Fibroblast of skin of left biceps (primary cell): Measurements from ENCODE around the gene GPR160.

Experiments used
- DNase-seq, 2 experiments: peaks; one replicate each; pipeline ENCODE4 v3.0.0-alpha.2; 2013; ENCODE audit warnings: low read depth in 2 of 2

Gene GPR160

GRCh38 chr3:170027233-170028102 is 10.3 kb upstream of the GPR160 start:
- no peak for DNase-seq

- no peak for DNase-seq
Observed at GRCh38 chr3:170033489-170033888, 4.3 kb upstream of the GPR160 start.

GRCh38 chr3:170038434-170039110 is 777 bp downstream of the GPR160 start:
- no peak for DNase-seq

GRCh38 chr3:170040418-170040817 is 2.6 kb downstream of the GPR160 start:
- DNase-seq: no peak

- no peak for DNase-seq
Observed at GRCh38 chr3:170043506-170043905, 5.7 kb downstream of the GPR160 start.

- no peak for DNase-seq
Observed at GRCh38 chr3:170044271-170044670, 6.5 kb downstream of the GPR160 start.

GRCh38 chr3:170044795-170045244 is 7.0 kb downstream of the GPR160 start:
- no peak for DNase-seq

- DNase-seq: no peak
Observed at GRCh38 chr3:170046269-170047132, 8.7 kb downstream of the GPR160 start.

GRCh38 chr3:170047133-170047404 is 9.3 kb downstream of the GPR160 start:
- DNase-seq: no peak

- no peak for DNase-seq
Observed at GRCh38 chr3:170049146-170050000, 11.6 kb downstream of the GPR160 start.

GRCh38 chr3:170050753-170051152 is 13.0 kb downstream of the GPR160 start:
- no peak for DNase-seq

- no peak for DNase-seq
Observed at GRCh38 chr3:170052398-170052797, 14.6 kb downstream of the GPR160 start.

GRCh38 chr3:170054204-170054603 is 16.4 kb downstream of the GPR160 start:
- DNase-seq: no peak

GRCh38 chr3:170055209-170055608 is 17.4 kb downstream of the GPR160 start:
- no peak for DNase-seq

GRCh38 chr3:170056710-170057454 is 19.1 kb downstream of the GPR160 start:
- DNase-seq: no peak

GRCh38 chr3:170057550-170057949 is 19.8 kb downstream of the GPR160 start:
- DNase-seq: no peak

GRCh38 chr3:170058127-170058526 is 20.3 kb downstream of the GPR160 start:
- no peak for DNase-seq

- no peak for DNase-seq
Observed at GRCh38 chr3:170059447-170059846, 21.7 kb downstream of the GPR160 start.

- no peak for DNase-seq
Observed at GRCh38 chr3:170062068-170062467, 24.3 kb downstream of the GPR160 start.

- no peak for DNase-seq
Observed at GRCh38 chr3:170062769-170063168, 25.0 kb downstream of the GPR160 start.

GRCh38 chr3:170063691-170064090 is 25.9 kb downstream of the GPR160 start:
- no peak for DNase-seq
